ENCODE data around the gene TRERF1. TPM values are rescaled to one million over a fixed set of nuclear protein-coding genes. Genes with fewer than 3 reads are reported as not detected.
"Not testable (repeated sequence)": the region's sequence is repeated elsewhere in the genome, so short reads cannot be mapped to it uniquely, and the experiment has no call there.

The TRERF1 gene
- total and polyA plus RNA-seq, 12 donors: 4.7 to 16.6 (median 8.0) TPM

DNA sequence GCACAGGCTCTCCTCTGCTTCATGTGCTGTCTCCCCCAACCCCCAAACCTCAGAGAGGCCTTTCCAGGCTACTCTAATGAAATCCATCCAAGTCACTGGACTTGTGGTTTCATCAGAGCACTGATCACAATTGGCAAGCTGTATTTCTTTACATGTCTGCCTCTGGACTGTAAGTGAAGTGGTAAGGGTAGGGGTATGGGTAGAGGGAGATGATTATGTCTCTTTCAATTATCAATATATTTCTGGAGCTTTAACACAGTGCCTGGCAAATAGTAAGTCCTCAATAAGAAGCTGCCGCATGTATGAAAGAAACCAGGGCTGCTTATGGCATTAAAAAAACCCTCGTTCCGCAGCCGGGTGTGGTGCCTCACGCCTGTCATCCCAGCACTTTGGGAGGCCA is 5.4 kb downstream of the TRERF1 start:
- WGBS, 4 donors: 89 to 96% (median 92%) methylated on average over 5 of the region's 5 CpGs
- no peaks in the 10 kb centered on the region for H3K36me3 ChIP-seq (replicated peaks in 1 of 2)
- peaks cover 16 to 39% of the 10 kb centered on the region in 2 donors for H3K4me1 ChIP-seq (replicated peaks in 1 of 2)
- H3K27ac ChIP-seq: no peak overlapping the region
- DNase-seq: peak in 1 of 7 donors; percentile 13
- no peak overlapping the region for H3K4me3 ChIP-seq
- intact Hi-C loops (cut with DNase I): no loop called here
- H3K27me3 ChIP-seq: no peaks in the 10 kb centered on the region
- no peak for TF ChIP-seq POLR2A (IDR thresholded peaks at IDR 0.05)
- TF ChIP-seq, protein P1, sequence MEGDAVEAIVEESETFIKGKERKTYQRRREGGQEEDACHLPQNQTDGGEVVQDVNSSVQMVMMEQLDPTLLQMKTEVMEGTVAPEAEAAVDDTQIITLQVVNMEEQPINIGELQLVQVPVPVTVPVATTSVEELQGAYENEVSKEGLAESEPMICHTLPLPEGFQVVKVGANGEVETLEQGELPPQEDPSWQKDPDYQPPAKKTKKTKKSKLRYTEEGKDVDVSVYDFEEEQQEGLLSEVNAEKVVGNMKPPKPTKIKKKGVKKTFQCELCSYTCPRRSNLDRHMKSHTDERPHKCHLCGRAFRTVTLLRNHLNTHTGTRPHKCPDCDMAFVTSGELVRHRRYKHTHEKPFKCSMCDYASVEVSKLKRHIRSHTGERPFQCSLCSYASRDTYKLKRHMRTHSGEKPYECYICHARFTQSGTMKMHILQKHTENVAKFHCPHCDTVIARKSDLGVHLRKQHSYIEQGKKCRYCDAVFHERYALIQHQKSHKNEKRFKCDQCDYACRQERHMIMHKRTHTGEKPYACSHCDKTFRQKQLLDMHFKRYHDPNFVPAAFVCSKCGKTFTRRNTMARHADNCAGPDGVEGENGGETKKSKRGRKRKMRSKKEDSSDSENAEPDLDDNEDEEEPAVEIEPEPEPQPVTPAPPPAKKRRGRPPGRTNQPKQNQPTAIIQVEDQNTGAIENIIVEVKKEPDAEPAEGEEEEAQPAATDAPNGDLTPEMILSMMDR (IDR thresholded peaks at IDR 0.05): no peak
- no peaks in the 10 kb centered on the region for H3K9me3 ChIP-seq (replicated peaks in 1 of 3)

DNA sequence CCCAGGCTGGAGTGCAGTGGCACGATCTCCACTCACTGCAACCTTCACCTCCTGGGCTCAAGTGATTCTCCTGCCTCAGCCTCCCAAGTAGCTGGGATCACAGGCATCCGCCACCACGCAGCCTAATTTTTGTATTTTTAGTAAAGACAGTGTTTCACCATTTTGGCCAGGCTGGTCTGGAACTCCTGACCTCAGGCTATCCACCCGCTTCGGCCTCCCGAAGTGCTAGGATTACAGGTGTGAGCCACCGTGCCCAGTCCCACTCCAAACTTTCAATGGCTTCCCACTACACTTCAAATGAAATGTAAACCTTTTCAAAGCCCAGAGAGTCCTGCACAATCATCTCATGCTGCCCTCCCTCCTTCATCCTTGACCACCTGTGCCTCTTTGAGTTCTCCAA is 5.8 kb downstream of the TRERF1 start:
- peak in 1 of 7 donors; percentile 36 for DNase-seq
- intact Hi-C loops (cut with DNase I); H3K9me3 ChIP-seq (replicated peaks in 1 of 3); H3K27me3 ChIP-seq; H3K4me3 ChIP-seq; H3K27ac ChIP-seq; H3K36me3 ChIP-seq (replicated peaks in 1 of 2): not testable (repeated sequence)
- peaks cover 18 to 42% of the 10 kb centered on the region in 2 donors for H3K4me1 ChIP-seq (replicated peaks in 1 of 2)
- 92 to 97% (median 94%) methylated on average over 7 of the region's 7 CpGs for WGBS, 4 donors

DNA sequence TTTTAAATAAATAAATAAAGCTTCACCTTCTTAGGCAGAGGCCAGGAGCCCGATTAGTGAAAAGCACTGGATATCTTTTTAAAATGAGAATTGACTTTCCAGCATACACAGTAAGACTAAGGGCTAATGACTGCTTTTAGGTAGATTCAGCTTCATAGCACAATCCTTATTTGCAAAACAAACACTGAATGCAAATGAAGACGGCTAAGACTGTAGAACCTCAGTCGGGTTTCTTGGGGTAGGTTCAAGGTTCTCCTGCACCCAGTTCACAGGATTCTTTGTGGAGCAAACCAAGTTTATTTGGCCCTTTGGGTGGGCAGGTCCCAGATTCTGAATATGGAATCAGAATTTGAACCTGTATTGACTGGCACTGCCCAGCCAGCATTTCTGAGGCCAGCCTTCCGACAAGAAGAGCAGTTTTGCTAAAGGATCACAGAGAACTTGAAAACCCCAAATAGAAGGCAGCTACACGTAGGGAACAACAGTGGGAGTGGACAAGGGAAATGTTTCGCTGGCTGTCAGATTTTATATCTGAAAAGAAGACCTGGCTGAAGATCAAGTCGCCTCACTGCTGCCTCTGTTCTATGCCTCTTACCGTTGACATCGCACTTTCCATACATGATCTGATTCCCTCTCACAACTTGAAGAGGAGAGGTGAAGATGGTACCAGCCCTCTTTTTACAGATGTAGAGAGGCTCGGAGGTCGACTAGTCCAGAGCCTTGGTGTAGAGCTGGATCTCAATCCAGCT is 8.2 kb downstream of the TRERF1 start:
- H3K27me3 ChIP-seq: no peaks in the 10 kb centered on the region
- 58 to 66% (median 59%) methylated on average over 11 of the region's 11 CpGs for WGBS, 4 donors
- no peaks in the 10 kb centered on the region for H3K36me3 ChIP-seq (replicated peaks in 1 of 2)
- H3K4me3 ChIP-seq: no peak overlapping the region
- H3K4me1 ChIP-seq (replicated peaks in 1 of 2): peaks cover 29 to 35% of the 10 kb centered on the region in 2 donors
- intact Hi-C loops (cut with DNase I): no loop called here
- peak overlapping the region in 3 of 5 donors; percentile 22 to 87 (median 33) for H3K27ac ChIP-seq
- DNase-seq: peak in 1 of 7 donors; percentile 46
- TF ChIP-seq, protein P1 (IDR thresholded peaks at IDR 0.05): no peak
- no peak for TF ChIP-seq POLR2A (IDR thresholded peaks at IDR 0.05)
- no peaks in the 10 kb centered on the region for H3K9me3 ChIP-seq (replicated peaks in 1 of 3)

DNA sequence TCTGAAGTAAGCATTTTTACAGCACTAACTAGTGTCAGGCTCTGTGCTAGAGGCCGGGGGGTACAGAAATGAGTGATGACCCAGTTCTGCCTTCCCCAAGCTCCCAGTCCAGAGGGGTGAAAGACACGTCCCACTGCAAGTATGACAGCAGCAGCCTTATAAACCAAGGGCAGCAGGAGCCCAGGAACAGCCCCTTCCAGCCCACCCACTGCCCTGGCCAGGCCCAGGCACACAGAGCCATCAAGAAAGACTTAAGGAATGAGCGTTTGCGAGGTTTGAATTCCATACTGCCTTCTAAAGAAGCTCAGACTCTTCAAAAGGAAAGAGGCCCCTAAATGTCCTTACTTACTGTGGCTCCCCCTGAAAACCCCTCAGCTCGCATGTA is 10.0 kb downstream of the TRERF1 start:
- no peaks in the 10 kb centered on the region for H3K27me3 ChIP-seq
- no peaks in the 10 kb centered on the region for H3K9me3 ChIP-seq (replicated peaks in 1 of 3)
- DNase-seq: peak in 4 of 7 donors; percentile 19 to 51 (median 26)
- peaks cover 29 to 35% of the 10 kb centered on the region in 2 donors for H3K4me1 ChIP-seq (replicated peaks in 1 of 2)
- H3K27ac ChIP-seq: peak overlapping the region; percentile 15 to 93 (median 84)
- TF ChIP-seq, protein P1 (IDR thresholded peaks at IDR 0.05): no peak
- TF ChIP-seq POLR2A (IDR thresholded peaks at IDR 0.05): no peak
- 54 to 64% (median 60%) methylated on average over 5 of the region's 5 CpGs for WGBS, 4 donors
- H3K36me3 ChIP-seq (replicated peaks in 1 of 2): no peaks in the 10 kb centered on the region
- intact Hi-C loops (cut with DNase I): no loop called here
- H3K4me3 ChIP-seq: no peak overlapping the region
